HG03159 (cell line): ENCODE results near the gene NUPR1.
"Not testable (repeated sequence)": the region's sequence is repeated elsewhere in the genome, so short reads cannot be mapped to it uniquely, and the experiment has no call there.

Experiments used
- ATAC-seq: cut with Tn5 transposase; IDR thresholded peaks from one replicate; pipeline ENCODE4 v1.9.1; 2021; ENCODE audit warnings: mild to moderate bottlenecking, moderate library complexity; ENCODE audit not compliant: unreplicated experiment

The NUPR1 gene

DNA sequence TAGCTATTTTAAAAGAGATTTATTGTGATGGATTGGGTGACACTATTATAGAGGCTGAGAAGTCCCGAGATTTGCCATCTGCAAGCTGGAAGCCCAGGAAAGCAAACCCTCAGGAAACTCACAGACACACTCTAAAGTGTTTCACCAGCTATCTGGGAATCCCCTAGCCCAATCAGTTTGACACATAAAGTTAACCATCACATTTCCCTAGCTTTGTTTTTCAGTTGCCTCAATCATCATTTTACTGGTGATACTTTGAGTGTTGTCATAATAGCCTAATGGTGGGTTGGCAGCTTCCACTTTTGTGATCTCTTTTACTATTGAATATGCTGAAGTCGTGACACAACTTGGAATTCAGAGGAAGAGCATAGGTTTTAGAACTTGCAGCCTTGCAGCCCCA is 16.8 kb upstream of the NUPR1 start:
- no peak for ATAC-seq

DNA sequence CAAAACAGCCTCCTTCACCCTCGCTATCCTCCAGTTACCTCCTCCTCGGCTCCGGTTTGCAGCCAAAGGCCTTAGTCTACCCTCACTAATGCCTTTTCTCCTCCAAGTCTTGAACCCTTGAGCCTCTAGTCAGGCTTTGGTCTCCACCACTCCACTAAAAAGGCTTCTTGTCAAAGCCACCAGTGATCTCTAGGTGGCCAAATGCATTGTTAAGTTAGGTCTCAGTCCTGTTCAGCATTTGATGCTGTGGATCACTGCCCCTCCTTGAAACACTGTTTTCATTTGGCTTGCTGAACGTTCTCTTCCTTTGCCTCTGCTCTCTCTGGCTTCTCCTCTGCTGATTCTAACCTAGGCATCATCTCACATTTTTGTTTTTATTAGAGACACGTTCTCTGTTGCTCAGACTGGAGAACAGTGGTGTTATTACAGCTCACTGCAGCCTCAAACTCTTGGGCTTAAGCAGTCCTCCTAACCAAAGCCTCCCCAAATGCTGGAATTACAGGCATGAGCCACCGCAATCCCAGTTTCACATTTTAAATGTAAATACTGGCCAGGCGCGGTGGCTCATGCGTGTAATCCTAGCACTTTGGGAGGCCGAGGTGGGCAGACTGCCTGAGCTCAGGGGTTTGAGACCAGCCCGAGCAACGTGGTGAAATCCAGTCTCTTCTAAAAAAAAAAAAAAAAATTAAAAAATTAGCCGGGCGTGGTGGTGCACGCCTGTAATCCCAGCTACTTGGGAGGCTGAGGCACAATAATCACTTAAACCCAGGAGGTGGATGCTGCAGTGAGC is 16.1 kb upstream of the NUPR1 start:
- ATAC-seq = no peak

DNA sequence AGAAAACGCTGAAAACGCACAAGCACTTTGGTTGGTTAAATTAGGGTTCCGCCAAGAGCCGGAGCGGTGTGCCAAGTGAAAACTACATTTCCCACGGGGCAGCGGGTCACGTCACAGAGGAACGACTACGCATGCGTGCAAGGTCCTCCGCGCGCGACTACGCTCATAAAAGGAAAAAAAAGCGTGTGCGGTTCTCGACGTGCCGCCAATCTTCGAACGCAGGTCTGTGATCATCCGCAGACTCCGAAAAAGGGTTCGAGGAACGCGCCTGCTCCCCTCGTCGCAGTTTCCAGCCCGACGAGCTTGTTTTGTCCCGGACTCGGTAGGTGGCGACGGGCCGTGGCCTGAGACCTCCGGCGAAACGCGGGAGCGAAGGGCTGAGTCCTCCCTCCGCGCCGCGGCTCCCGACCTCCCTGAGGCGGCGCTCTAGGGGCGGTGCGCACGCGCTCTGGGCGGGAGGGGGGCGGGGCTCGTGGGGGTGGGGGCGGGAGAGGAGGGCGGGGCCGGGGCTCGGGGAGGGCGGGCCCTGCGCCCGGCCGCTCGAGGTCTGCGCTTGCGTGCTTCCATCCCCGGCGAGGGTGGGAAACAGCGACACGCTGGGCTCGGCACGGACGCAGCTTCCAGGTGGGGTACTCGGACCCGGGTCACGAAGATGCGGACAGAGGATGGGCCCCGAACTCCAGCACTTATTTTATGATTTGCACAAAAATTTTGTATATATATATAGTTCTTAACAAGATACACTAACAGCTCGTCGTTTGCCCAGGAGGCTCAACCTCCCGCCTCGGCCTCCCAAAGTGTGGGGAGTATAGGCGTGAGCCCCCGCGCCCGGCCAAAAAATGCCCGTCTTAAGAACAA is 15.2 kb upstream of the NUPR1 start, which contains the start of gene SGF29:
Gene SGF29 (plus strand): TSS at position 145 of the 858 bp plus-strand sequence. CDS start 27,150 bp downstream, outside the sequence.
- ATAC-seq = peak; percentile 79

DNA sequence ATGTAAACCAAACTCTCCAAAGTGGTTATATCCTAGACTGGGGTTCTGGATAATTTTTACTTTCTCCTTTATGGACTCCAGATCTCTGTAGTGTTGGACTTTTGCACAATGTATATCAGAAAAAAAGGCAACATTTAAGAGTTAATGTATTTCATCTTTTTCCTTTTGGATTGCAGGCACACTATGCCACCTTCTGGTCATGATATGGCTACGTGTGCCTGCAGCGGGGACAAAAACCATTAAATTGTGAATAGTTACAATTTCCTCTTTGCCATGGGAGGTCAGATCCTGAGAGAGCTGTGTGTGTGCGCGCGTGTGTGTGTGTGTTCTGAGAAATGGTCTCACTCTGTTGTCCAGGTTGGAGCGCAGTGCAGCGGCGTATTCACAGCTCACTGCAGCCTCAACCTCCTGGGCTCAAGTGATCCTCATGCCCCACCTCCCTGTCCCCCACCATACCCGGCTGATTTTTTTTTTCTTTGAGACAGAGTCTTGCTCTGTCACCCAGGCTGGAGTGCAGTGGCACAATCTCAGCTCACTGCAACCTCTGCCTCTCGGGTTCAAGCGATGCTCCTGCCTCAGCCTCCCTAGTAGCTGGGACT is 10.6 kb upstream of the NUPR1 start:
- ATAC-seq = no peak

DNA sequence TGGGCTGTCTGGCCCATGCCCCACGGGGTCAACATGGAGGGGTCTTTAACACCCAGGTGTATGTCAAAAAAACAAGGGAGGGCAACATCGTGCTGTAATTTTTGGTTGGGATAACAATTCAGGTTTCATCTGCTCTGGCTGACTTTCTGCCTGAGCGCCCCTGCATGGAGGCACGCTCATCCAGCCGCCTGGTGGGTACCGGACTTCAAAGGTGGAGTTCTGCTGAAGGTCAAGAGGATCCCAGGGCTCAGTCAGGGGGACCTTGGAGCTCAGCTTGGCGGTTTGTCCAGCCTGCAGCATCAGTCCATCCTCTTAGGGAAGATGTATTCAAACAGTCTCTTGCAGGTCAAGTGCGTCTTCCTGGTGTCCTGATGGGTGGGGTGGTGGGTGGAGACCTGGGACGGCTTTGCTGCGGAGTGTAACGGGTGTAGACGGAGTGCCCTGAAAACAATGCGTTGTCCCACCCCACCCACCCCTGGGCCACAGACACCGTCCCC is 9.6 kb upstream of the NUPR1 start:
- ATAC-seq = no peak

DNA sequence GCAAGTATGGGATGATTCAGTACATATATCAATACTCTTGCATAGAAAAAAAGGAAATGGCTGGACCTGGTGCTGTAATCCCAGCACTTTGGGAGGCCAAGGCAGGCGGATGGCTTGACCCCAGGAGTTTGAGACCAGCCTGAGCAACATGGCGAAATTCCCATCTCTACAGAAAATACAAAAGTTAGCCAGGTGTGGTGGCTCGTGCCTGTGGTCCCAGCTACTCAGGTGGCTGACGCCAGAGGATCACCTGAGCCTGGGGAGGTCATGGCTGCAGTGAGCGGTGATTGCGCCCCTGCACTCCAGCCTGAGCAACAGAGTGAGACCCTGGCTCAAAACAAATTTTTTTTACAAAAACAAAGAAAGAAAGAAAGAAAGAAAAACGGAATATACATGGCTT is 7.9 kb upstream of the NUPR1 start:
- no peak for ATAC-seq

DNA sequence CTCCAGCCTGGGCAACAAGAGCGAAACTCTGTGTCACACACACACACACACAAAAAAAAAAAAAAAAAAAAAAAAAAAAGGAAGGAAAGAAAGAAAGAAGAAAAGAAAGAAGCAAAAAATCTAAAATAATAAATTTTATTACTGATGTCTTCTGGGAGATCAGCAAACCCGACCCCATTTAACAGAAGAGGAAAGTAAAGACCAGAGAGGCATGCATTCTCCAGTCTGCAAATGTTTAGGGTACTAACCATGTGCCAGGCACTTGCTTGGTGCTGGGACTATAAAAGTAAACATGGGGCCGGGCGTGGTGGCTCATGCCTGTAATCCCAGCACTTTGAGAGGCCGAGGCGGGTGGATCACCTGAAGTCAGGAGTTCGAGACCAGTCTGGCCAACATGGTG is 7.2 kb upstream of the NUPR1 start:
- not testable (repeated sequence) for ATAC-seq

DNA sequence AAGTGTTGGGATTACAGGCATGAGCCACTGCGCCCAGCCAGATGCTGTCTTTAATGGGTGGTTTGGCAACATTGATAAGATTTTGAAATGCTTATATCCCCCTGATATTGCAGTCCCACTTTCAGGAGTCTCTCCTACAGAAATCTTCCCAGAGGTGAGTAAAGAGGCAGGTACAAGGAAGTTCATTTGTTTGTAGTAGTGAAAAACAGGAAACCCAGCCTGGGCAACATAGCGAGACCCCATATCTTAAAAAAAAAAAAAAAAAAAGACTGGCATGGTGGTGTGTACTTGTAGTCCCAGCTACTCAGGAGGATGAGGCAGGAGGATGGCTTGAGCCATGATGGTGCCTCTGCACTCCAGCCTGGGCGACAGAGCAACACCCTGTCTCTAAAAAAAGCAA is 6.2 kb upstream of the NUPR1 start:
- no peak for ATAC-seq

DNA sequence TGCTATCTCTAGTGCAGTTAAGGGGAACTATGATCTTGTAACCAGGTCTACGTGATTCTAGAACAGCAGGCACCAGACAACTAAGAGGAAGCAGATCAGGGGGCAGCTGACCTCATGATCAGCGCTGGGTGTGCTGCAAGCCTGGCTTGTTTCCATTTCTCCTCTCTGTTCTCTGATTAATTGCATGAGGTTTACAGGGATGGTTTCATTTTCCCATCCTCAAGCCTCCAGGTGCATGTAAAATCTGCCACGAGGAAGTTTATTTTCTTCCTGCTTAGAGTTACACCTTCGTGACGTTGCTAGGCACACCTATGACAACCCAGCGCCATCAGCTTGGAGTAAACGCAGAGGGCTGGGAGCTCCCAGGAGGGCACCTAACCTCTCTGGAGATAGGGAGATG is 4.3 kb upstream of the NUPR1 start:
- no peak for ATAC-seq

DNA sequence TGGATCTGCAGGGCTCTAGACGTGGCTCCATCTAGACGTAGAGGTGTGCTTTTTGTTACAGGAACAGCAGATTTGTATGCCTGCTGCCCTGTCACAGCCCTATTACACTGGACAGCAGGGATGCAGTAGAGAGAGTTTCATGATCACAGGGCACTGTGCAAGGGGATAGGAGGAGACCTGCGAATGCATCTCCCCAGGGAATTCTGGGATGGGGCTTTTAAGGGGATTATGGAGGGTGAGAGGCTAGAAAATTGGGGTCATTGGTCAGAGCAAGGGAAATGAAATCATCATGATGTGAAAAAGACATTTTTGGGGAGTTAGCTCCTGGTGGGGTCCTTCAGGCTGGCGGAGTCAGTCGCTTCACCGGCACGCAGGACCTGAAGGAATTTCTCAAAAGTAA is 3.9 kb upstream of the NUPR1 start:
- no peak for ATAC-seq

DNA sequence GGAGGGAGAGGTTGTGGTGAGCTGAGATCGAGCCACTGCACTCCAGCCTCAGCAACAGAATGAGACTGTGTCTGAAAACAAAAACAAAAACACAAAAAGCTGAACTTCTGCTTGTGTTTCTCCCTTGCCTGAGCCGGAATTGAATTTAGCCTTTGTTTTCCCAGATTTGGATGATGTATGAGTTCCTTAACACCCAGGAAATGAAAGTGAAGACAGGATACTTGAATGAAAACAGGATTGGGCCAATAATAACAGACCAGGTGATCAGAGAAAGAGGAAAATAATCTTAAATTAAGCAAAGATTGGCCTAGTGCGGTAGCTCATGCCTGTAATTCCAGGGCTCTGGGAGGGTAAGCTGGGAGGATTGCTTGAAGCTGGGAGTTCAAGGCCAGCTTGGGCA is 1.6 kb upstream of the NUPR1 start:
- no peak for ATAC-seq

DNA sequence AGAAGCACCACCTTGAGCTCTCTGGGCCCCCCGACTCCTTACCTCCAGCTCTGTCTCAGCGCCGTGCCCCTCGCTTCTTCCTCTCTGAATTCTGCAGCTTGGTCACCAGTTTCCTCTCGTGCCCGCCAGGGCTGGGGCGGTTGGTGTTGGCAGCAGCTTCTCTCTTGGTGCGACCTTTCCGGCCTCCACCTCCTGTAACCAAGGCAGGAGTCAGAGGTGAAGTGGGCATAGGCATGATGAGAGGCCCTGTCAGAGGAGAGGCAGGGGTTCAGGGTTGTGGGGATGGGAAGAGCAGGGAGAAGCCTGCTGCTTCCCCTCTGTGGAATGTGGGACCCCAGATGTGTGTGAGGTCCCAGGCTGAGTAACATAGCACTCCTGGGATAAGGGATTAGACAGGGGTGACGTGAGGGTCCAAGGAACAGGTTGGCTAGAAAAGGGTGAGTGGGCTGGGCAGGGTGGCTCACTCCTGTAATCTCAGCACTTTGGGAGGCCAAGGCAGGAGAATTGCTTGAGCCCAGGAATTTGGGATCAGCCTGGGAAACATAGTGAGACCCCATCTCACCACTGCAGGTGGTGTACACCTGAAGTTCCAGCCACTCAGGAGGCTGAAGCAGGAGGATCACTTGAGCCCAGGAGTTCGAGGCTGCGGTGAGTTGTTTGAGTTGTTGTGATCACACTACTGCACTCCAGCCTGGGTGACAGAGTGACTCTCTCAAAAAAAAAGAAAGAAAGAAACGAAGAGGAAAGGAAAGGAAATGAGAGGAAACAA is 626 bp downstream of the NUPR1 start:
- no peak for ATAC-seq

DNA sequence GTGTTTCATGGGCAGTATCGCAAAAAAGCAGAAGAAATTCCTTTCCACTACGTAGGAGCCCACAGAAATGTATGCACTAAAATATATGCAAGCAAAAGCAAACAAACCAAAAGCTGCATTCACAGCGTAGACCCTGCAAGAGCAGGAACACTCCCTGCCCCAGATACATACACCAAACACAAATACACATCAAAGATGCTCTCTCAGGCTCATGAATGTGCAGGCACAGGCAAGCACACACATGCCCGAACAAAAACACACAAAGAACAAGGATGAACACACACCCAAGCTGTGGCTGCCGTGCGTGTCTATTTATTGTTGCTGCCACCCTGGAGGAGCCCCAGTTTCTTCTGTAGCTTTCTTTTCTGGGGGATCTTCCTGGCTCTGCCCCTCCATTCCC is 1.7 kb downstream of the NUPR1 start:
- ATAC-seq = no peak

DNA sequence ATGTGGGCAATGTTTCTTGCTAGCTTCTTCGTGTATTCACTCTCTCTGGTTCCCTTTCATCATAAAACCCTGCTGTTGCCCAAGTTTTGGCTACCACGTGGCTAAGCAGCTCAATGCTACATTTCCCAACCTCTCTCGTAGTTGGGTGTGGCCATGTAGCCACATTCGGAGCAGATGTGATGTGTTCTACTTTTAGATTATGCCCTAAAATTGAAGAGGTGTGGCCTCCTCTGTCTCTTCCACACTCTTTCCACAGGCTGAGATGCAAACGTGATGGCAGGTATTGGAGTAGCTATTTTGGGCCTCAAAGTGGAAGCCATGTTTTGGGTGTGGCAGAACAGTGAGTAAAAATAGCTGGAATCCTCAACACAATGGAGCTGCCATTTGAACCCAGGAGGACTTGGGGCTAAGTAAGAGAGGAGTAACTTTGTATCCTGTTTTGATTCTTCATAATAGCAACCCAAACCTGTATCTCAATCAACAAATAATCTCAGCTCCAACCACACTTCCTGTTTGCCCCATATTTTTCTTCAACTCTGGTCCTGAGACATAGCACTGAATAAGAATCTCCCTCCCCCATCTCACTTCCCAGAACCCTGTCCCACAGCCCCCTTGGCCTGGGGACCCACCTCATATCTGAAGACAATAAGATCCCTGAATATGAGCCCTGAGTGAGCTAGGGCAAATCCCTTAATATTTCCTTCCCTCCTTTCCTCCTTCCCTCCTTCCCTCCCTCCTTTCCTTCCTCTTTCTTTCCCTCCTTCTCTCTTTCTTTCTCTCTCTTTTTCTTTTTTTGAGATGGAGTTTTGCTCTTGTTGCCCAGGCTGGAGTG is 4.0 kb downstream of the NUPR1 start:
- no peak for ATAC-seq

DNA sequence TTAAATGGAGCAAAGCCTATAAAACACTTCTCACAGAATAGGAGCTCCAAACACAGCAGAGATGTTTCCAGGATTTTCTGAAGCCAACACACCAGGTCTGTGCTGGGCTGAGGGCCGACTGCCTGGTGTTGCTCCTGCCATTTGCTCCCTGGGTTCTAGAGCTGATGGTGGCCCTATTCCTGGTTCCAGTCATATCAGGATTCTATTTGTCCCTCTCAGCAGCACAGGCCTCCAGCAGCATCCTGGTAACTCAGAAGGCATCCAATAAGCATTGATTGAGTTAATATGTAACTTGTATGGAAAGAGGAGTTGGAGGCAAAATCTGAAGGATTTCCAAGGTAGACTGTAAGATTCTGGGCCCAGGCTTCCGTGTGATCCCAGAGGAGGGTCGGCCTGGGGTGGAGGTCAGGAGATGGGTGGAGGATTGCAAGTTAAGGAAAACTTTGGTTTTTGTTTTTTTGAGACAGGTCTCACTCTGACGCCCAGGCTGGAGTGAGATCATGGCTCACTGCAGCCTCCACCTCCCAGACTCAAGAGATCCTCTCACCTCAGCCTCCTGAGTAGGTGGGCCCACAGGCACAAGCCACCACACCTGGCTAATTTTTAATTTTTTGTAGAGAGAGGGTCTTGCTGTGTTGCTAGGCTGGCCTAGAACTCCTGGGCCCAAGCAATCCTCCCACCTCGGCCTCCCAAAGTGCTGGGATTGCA is 5.7 kb downstream of the NUPR1 start:
- no peak for ATAC-seq

DNA sequence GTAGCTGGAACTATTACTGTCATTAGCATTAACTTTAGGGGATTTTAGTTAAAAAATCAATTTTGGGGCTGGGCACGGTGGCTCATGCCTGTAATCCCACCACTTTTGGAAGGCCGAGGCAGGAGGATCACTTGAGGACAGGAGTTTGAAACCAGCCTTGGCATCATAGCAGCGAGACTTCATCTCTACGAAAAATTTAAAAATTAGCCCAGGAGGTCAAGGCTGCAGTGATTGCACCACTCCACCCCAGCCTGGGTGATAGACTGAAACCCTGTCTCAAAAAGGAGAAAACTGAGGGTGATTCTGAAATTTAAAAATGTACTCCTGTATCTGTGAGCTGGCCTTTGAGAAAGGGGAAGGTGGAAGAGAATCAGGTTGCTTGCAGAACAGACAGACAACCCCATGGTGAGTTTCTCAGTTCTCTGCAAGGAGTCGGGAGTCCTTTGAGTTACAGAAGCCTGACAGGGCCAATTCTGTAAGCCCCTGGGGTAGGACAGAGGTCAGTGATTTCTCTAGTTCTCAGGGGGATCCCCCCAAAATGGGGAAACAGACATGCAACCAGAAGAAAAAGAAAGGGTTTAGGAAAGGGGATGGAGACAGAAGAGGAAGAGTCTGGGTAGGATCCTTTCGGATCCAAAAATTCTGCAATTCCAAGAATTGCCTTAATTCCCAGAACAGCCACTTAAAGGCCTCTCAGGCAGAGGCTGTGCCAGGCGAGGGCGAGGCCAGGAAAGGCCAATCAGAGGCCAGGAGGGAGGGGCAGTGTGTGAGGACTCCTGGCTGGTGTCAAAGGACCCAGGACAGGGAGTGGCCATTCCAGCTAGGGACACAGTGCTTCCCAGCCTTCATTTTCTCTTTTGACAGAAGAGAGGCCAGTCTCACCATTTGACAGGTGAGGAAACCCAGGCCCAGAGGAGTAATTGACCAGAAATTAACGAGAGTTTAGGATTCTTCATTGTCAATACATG is 6.7 kb downstream of the NUPR1 start:
- ATAC-seq = no peak

DNA sequence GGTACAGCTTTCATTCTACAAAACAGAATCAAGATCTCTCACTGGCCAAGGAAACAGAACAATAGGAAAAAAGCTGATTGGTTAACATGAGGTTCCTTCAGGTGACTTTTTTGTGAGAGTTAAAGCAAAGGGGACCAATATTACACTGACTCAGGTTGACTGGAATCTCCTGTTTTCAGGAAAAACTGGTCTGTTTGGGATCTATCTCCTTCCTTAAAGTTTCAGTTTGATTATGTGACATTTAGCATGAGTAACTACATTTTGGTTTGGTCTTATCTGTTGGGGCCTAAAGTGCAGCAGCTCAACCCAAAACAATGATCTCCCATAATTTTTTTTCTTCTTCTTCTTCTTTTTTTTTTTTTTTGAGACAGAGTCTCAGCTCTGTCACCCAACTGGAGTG is 9.7 kb downstream of the NUPR1 start:
- no peak for ATAC-seq

DNA sequence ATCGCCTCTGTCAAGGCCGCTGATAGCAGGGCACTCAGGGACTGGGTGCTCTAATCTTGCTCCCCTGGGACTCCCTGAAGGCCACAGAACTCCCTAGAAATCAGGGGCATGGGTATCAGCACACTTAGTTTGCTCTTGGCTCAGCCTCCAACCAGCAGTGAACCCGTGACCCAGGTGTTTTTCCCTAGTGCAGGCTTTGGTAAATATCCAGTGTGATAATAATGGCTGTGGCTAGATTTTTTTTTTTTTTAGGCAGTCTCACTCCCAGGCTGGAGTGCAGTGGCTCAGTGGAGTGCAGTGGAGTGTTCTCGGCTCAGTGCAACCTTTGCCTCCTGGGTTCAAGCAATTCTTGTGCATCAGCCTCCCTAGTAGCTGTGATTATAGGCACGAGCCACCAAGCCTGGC is 10.3 kb downstream of the NUPR1 start:
- ATAC-seq = no peak
